NCI-H345 treated with DMSO at 0.1 percent for 48 hours (cell line): ENCODE results near the gene SRBD1.

ENCODE experiments used
- DNase-seq: peaks from one replicate; lab custom pipeline; 2025; ENCODE audit not compliant: unreplicated experiment; lab: John Stamatoyannopoulos, UW

The SRBD1 gene

DNA sequence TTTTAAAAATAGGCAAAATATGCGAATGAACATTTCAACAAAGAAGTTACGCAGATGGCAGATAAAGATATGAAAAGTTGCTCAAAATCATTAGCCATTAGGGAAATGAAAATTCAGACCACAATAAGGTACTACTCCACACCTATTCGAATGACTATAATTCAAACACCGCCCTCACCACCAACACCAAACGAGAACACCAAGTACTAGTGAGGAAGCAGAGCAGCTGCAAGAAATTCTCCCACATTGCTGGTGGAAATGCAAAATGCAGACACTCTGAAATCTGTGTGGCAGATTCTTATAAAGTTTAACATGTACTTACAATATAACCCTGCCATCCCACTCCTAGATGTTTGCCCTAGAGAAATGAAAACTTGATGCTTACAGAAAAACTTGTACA lies 23.2 kb upstream of the SRBD1 start:
- DNase-seq: no peak

DNA sequence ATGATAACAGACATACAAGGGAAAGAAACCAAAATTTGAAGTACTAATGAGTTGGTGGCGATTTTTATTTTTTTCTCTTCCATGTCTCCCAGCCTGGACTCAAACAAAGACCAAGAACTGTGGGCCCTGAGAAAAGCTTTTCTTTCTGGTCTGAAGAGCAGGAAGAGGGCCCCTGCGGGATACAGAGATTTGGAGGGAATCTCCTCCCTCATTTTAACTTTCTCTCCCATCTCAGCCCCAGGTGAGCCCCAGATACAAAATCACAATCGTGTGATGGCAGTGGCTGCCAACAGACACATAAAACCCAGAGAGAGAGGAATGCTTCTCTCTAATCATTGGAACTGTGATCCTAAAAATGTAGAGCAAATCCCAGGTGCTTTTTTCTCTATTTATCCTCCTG lies 20.9 kb upstream of the SRBD1 start:
- no peak for DNase-seq

DNA sequence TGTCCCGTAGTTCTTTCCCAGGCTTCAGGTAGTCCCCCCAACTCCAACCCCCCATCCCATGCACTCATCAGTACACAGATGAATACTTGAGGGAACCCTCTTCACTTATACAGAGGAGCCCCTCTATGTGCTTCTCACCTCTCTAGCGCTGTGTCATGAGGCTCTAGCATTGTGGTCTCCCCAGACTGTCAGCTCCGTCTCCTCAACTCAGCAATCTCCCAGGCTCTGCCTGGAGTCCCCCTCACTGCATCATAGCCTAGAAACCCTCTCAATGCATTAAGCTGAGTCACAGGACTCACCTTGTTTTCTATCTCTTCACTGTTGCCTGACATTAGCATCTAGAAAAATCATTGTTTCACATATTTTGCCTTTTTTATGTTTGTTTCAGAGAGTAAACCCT lies 20.3 kb upstream of the SRBD1 start:
- no peak for DNase-seq

DNA sequence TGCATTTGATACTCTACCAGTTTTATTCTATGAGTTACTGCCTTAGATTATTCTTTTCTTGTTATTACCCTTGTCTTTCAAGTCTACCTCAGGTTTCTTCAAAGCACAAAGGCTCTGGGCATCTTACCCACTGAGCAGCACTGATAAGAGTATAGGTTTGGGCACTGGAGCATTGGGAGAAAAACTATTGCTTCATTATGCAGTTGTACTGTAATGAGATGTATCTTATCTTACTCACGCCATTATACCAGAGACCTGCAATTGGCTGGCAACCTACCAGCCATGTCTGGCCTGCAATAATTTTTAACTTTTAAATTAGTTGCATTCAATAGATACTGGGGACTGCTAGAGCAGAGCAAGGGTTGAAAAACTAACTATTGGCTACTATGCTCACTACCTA lies 18.9 kb upstream of the SRBD1 start:
- no peak for DNase-seq

DNA sequence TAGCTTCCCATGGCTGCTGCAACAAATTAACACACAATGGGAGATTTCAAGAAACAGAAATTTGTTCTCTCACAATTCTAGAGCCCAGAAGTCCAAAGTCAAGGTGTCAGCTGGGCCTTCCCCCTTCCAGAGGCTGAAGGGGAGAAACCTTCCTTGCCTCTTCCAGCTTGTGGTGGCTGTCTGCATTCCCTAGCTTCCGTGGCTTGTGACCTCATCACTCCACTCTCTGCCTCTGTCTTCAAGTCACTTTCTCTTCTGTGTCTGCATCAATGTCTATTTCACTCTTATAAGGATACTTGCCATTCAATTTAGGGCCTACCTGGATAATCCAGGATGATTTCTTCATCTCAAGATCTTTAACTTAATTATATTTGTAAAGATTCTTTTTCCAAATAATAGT lies 16.8 kb upstream of the SRBD1 start:
- DNase-seq: no peak

DNA sequence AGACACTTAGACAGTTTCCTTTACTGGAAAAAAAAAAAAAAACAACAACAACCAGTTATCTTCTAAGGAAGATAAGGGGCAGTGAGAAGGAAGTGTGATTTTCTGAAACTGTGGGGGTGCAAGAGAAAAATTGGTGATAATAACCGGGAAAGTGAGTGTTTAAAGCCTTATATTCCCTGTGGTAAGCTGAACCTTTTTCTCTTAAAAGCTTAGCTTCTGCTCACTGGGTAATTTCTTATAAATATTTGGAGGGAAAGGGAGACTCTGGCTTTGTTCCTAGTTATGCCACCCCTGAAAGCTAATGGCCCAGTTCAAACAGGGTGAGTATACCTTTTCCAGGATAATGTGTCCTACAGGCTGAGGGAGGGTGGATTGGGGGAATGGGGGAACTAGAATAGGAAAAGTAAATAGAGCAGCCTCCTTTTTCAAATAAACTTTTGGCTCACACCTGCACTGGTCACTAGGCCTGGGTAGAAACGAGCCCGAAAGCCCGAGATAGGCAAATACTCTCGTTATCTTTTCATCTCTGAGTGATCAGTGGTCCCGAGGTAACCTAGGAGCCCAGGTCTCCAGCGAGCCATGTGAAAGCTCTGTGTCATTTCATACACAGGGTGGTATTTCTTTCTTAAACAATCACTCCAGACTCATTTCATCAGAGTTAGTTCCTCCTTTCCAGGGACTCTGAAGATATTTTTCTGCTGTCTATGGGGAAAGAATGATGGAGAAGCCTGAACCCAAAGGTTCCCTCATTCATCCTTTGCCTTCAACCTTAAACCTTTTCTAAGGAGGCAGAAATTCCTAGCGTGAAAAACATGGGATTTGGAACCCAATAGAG lies 15.5 kb upstream of the SRBD1 start:
- DNase-seq: no peak

DNA sequence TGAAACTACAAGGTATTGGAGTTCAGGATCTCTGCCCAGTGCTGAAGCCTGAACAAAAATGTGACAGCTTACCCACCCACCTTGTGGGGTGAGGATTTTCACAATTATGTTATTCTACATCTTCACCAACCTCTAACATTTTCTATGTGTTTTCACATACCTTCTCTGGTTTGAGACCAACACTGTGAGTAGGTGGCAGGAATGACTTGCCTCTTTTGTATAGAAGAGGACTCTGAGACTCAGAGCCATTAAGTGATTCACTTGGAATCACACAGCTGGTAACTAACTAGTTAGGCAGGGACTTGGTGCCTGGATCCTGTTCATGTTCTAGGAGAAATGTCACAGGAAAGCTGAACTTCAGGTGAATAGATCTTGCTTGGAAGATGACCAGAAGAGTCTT lies 14.8 kb upstream of the SRBD1 start:
- no peak for DNase-seq

DNA sequence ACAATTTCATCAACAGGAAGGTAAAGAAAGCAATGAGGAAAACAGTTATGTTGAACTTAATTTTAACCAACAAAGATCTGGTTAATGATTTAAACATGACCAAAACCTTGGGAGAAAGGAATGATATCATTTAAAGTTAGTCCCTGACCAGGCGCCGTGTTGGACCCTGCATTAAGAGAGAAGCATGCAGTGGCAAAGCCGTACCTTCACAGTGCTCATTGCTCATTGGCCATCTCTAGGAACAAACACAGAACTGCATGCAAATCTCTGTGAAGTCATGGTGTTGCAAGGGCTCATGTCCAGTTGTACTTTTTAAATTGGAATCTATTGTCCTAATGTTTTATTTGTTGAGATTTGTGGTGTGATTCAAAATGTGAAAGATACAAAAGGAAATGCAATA lies 12.0 kb upstream of the SRBD1 start:
- DNase-seq: no peak

DNA sequence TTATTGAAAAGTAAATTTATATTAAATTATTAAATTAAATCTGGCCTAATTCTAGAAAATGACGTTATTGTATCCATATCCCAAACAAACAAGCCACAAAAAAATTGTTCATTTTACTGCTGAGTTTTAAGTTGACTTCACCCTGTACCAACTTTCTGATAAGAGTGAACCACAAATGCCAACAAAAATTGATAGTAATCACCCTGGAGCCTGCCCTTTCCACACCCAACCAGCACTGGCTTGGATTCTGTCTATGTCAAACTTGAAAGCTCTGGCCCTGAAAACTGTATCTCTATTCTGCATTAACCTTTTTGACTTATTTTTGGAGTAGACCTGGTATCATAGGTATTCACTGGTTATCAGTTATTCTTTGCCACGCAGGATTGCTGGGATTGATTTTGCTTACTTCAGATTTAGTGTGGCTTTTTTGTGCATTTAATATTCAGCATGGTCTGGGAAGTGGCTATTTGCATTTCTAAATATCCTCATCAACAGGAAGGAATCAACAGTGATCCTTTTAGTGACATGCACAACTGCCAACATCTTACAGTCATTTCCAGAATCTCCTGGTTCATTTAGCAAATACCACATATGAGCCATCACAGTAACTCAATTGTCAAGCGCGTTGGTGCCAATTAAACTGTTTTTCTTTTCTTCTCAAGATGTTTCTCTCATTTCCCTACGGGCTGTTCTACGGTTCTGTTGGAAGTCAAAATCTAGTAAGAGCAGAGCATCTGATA lies 11.4 kb upstream of the SRBD1 start:
- DNase-seq: no peak

DNA sequence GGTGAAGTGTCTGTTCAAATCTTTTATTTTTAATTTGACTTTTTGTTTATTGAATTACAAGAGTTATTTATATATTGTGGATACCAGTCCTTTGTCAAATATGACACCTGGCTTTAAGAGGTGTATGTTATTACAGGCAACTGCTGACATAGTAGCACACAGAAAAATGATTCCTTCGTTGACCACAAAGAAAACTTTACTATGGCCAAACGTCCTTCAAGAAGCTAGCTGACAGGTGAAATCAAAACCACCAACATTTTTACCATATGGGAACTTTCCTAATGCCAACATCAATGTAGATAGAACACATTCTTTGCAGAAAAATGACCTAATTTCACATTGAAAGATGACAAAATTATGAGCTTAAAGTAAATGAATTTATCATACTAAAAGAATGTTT lies 6.4 kb upstream of the SRBD1 start:
- DNase-seq: no peak

DNA sequence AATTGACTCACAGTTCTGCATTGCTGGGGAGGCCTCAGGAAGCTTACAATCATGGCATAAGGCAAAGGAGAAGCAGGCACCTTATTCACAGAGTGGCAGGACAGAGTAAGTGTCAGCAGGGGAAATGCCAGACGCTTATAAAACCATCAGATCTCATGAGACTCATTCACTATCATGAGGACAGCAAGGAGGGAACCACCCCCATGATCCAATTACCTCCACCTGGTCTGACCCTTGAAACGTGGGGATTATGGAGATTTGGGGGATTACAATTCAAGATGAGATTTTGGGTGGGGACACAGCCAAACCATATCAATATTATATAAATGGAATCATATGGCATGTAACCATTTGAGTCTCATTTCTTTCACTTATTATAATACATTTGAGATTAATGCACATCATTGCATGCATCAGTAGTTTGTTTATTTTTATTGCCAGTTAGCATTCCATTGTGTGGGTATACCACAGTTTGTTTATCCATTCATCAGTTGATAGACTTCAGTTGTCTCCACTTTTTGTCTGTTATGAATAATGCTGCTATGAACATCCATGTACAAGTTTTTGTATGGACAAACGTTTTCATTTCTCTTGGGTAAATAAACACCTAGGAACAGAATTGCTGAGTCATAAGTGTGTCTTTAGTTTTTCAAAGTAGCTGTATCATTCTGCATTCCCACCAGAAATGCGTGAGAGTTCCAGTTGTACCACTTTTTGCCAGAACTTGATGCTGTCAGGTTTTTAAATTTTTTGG lies 5.8 kb upstream of the SRBD1 start:
- no peak for DNase-seq

DNA sequence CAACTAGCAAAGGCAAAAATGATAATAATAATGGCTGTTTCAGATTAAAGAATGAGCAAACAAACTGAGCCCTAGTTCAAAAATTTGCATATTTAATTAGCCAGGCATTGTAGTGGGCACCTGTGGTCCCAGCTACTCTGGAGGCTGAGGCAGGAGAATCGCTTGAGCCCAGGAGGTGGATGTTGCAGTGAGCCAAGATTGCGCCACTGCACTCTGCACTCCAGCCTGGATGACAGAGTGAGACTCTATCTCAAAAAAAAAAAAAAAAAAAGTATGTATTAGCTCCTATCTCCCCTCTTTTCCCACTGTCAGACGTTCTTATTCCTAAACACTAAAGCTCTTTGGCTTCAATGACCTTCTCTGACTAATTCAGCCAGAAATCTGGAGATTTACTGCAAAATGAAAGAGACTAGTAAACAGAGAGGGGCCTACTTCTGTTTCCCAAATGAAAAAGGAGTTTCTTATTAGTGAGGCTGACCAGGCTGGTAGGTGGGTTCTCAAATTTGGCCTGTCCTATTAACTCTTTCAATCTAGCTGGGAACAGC lies 3.9 kb upstream of the SRBD1 start:
- DNase-seq: no peak

DNA sequence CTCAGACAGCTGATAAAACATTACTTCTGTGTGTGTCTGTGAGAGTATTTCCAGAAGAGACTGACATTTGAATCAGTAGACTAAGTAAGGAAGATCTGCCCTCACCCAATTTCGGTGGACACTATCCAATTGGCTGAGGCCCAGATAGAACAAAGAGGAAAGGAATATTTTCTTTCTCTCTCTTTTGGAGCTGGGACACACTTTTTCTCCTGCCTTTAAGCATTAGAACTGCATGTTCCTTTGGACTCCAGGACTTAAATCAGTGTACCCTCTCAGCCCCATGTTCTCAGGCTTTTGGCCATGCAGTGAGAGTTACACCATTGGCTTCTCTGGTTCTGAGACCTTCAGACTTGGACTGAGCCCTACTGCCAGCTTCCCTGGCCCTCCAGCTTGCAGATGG lies 3.3 kb upstream of the SRBD1 start:
- DNase-seq: no peak

DNA sequence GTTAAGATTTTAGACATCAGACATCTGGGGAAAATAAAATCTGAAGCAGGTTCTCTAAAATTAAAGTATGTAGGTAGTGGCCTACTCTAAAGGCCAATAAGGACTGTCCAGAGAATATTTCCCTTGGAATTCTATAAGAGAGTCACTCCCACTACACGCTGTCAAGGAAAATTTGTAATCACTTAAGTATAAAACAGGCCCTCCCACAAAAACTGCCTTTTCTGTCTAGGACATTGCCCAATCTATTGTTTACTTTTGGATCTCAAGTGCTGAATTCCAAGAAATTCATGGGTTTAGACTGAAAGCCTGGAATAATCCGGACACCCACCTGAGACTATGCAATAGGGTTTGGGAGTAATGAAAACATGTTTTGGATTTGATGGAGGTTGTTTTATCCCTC lies 1.7 kb upstream of the SRBD1 start:
- no peak for DNase-seq

DNA sequence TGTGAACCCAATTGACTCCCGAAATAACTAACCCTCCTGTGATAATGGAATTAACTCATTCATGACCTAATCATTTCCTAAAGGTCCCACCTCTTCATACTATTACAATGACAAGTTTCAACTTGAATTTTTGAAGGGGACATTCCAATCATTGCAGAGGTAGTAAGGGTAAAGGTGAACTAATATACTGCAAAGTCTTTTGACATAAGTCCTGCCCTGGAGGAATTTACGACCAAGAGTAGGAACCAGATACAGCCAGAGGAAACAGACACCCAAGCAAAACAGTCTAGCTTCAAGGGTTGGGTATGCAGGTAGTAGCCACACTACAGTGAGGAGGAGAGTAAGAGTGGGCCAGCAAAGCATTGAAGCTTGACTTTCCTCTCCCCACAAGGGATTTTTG lies 1.2 kb upstream of the SRBD1 start:
- no peak for DNase-seq

DNA sequence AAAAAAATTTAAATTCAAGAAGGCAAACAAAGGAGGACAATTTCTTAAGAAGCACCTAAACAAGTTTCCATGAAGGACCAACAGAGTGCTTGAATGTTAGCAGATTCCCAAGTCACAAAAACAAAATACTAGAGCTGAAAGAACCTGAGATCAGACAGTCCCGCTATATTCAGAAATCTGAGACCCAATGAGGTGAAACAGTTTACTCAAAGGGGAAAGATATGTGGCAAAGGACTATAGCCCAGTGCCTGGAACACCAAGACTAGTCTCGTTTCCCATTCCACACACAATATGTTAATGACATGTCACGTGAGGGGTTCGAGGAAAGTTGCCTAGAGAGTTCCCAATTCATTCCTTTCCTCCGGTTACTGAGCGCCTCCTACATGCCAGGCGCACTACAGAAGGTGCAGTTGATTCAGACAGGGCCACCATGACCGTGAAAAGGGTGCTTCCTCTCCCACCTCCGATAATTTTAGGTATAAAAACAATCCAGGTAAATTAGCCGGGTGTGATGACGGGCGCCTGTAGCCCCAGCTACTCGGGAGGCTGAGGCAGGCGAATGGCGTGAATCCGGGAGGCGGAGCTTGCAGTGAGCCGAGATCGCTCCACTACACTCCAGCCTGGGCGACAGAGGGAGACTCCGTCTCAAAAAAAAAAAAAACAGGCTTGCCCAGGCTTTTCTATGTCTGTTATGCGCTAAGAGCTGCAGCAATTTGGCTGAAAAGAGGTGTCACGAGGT lies 617 bp downstream of the SRBD1 start:
- DNase-seq: peak; percentile 63

DNA sequence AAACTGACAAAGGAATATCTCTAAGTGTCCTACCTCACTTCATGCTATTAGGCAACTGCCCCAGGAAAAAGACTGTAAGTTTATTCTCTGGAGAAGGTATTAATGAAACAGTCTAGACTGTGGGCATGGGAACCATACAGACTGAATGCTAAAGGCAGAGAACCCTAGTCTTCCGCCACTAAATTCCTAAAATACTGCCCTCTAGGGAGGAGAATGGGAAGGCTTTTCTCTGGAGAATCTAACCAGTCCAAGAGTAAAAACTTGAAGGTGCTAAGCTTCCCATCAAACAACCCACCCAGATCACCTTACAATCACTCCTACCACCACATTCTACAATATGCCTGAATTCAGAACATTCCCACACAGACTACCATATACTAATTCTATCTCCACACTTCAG lies 3.4 kb downstream of the SRBD1 start:
- DNase-seq: no peak

DNA sequence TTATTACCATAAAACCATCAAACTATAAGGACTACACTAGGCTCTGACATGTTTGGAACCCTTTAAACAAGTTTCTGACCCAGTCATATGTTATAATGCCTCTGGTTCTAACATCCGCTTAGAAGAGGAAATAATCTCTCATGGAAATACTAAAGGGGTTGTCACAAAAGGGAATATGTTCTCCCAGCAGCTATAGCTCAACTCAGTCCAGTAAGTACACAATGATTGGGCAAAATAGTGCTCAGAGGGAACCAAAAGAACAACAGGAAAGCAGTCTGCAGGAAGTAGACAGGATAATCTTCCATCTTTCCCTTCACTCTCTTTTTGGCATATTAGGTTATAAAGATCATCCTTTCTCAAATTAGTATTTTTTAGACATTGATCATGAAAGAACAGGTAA lies 4.3 kb downstream of the SRBD1 start:
- DNase-seq: no peak

DNA sequence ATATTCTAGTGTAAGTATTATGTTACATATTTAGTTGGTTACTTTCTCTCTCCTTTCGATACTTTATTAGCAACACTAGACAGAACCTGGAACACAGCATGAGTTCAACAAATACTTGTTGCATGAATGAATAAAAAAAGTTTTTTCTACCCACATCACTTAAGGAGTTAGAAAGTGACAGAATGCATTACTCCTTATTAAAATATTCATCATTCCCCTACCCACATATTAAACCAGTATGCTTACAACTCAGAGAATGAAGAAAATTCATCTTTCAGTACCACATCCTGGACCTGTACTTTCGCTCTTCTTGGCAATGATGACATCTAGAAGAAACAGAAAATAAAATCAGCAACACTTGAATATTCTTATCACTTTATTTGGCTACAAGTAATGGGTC lies 6.0 kb downstream of the SRBD1 start:
- DNase-seq: no peak

DNA sequence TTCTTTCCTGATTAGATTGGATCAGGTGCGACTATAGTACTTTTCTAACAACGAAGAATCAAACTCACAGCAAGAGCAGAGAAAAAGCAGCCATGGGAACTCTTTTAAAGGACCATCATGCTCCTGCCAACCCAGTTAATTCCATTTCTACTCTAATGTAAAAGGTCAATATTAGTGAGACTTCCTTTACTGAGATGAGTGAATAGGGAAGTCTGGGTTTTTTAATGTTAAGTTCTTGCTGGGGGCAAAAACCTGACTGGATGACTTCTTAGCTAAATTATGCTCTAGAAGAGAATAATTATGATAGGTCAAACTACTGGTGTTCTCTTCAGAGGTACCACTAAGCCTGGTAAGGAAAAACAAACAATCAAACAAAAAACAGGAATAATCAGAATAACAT lies 8.4 kb downstream of the SRBD1 start:
- no peak for DNase-seq

DNA sequence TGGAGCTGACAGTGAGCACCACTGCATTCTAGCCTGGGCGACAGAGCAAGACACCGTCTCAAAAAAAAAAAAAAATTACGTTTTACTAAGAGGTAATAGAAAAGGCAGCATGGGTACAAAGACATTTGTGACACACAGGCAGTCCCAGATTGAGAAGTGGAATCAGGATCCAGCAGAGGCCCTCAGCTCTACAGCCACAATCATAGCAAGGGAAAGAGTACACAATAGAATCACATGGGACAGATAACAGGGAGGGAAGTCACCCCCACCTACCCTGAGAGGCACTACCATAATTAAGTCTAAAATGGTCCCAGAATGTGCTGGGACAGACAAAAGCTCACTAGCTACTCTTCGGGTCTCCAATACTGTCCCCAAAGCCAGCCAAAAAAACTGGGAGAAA lies 12.5 kb downstream of the SRBD1 start:
- no peak for DNase-seq
